ENCODE measurements around the gene ENOX1. TPM values are rescaled to one million over a fixed set of nuclear protein-coding genes. Genes with fewer than 3 reads are reported as not detected.

The ENOX1 gene
- total and polyA plus RNA-seq, 2 of the 13 experiments (the other 11 are each of a cell fraction or from before 2014, with no cell fraction given), result not detected

- TF ChIP-seq PRDM4 (CRISPR knock-in tag; IDR thresholded peaks at IDR 0.05; ENCODE audit: borderline replicate concordance), result no peak
Measured at GRCh38 chr13:43483930-43484329, 302.8 kb downstream of the ENOX1 start (continued).

DNA sequence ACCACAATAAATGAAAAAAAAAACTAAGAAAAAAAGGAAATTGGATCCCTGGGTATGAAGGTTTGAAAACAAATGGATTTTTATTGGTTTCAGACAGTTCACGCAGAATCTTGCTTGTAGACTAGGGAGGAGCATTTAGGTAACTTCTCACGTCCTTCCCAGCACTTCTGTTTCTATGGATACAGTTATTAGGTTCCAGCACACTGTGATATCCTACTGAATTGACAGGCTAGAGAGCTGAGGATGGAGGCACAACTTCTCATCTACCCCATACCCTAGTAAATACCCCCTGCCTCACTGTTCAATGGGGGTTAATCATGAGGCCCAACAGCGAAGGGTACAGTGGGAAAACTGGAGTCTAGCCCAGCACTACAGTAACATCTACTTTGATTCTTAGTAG, 304.1 kb downstream of the ENOX1 start:
- no peak overlapping the region for H3K27ac ChIP-seq (ENCODE audit: extremely low read length, insufficient read depth, low read length)
- no peak overlapping the region for H2AFZ ChIP-seq (ENCODE audit: low read length)
- no peak overlapping the region for H3K4me3 ChIP-seq (replicated peaks in 1 of 3; ENCODE audit: insufficient read depth in 1 of 3, low read depth in 2 of 3, low read length in 3 of 3)
- H4K20me1 ChIP-seq (ENCODE audit: insufficient read depth, low read length), result no peaks in the 10 kb centered on the region
- no peaks in the 10 kb centered on the region for H3K27me3 ChIP-seq (ENCODE audit: control insufficient read depth in 1 of 2, insufficient read depth in 2 of 2, low read length in 2 of 2)
- no peaks in the 10 kb centered on the region for H3K36me3 ChIP-seq (replicated peaks in 1 of 2; ENCODE audit: control insufficient read depth in 1 of 2, insufficient read depth in 2 of 2, low read length in 2 of 2)
- no peaks in the 10 kb centered on the region for H3K9me3 ChIP-seq (ENCODE audit: low read length)
- CTCF ChIA-PET (ENCODE audit: low intra/inter-chr PET ratio, low total read pairs), result no interaction called here
- BruUV-seq (replicated peaks), result no TSS peak
- in situ Hi-C loops (cut with HindIII; ENCODE audit: extremely low pct_ligation_motif_present, low pct_unique_long_range_greater_than_20kb), result no loop called here
- no peaks in the 10 kb centered on the region for H3K79me2 ChIP-seq (ENCODE audit: insufficient read depth, low read length)
- intact Hi-C loops (cut with micrococcal nuclease; ENCODE audit: unreplicated experiment), result no loop called here
- 21% methylated on average over 3 of the region's 3 CpGs for WGBS (ENCODE audit: low lambda C conversion rate)
- FAIRE-seq (no peak), DNase-seq (ENCODE audit: low spot score) (no peak), ATAC-seq (no peak)
- H3K4me2 ChIP-seq (ENCODE audit: low read depth, low read length), result no peak overlapping the region
- POLR2A ChIA-PET, result no interaction called here
- H3K4me1 ChIP-seq (ENCODE audit: insufficient read depth, low read length), result no peaks in the 10 kb centered on the region
- H3K9ac ChIP-seq (ENCODE audit: insufficient read depth, low read depth, low read length), result no peak overlapping the region
- TF ChIP-seq CEBPZ (IDR thresholded peaks at IDR 0.05; ENCODE audit: low read length), result no peak
- TF ChIP-seq KAT7 (CRISPR knock-in tag; IDR thresholded peaks at IDR 0.05; ENCODE audit: borderline replicate concordance), result no peak
- no peak for TF ChIP-seq PTBP1 (IDR thresholded peaks at IDR 0.05; ENCODE audit: low read depth, low read length, poor library complexity, severe bottlenecking)
- TF ChIP-seq ZBTB20 (CRISPR knock-in tag; IDR thresholded peaks at IDR 0.05; ENCODE audit: borderline replicate concordance, low read depth), result no peak
- no peak for TF ChIP-seq CBX2 (IDR thresholded peaks at IDR 0.05; ENCODE audit: low read depth, low read length)
- TF ChIP-seq CBX2 (CRISPR knock-in tag; IDR thresholded peaks at IDR 0.05; ENCODE audit: low read depth), result no peak
- no peak for TF ChIP-seq ZNF33B (CRISPR knock-in tag; IDR thresholded peaks at IDR 0.05)
- no peak for TF ChIP-seq ATF2 (CRISPR knock-in tag; IDR thresholded peaks at IDR 0.05)
- TF ChIP-seq, protein P1, sequence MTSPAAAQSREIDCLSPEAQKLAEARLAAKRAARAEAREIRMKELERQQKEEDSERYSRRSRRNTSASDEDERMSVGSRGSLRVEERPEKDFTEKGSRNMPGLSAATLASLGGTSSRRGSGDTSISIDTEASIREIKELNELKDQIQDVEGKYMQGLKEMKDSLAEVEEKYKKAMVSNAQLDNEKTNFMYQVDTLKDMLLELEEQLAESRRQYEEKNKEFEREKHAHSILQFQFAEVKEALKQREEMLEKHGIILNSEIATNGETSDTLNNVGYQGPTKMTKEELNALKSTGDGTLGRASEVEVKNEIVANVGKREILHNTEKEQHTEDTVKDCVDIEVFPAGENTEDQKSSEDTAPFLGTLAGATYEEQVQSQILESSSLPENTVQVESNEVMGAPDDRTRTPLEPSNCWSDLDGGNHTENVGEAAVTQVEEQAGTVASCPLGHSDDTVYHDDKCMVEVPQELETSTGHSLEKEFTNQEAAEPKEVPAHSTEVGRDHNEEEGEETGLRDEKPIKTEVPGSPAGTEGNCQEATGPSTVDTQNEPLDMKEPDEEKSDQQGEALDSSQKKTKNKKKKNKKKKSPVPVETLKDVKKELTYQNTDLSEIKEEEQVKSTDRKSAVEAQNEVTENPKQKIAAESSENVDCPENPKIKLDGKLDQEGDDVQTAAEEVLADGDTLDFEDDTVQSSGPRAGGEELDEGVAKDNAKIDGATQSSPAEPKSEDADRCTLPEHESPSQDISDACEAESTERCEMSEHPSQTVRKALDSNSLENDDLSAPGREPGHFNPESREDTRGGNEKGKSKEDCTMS (CRISPR knock-in tag; conservative IDR thresholded peaks at IDR 0.05), result no peak
- no peak for TF ChIP-seq POLR2G (IDR thresholded peaks at IDR 0.05; ENCODE audit: low read depth, low read length)

All from HepG2 (cell line).